Panc1 (cell line): Measurements from ENCODE around the gene HYDIN.

Experiments
- CTCF ChIP-seq: fragments of 450-650 bp; IDR thresholded peaks from 2 replicates; pipeline ENCODE4 v1.5.1; 2017; ENCODE audit warnings: mild to moderate bottlenecking
- POLR2AphosphoS5 ChIP-seq: IDR thresholded peaks from 2 replicates; pipeline ENCODE4 v1.6.1; 2012; ENCODE audit warnings: mild to moderate bottlenecking, low read depth, low read length, moderate library complexity
- REST ChIP-seq, 2 experiments: IDR thresholded peaks; 2 replicates each; pipeline ENCODE4 v1.6.1; 2011 to 2012; ENCODE audit warnings: low read depth in 2 of 2, control low read depth in 1 of 2, low read length in 1 of 2, mild to moderate bottlenecking in 1 of 2, moderate library complexity in 1 of 2; ENCODE audit not compliant: insufficient read depth in 1 of 2

GRCh38 chr16:70801611-70802010, 428.9 kb downstream of the HYDIN start:
- no peak for TF ChIP-seq CTCF
- TF ChIP-seq REST (IDR thresholded peaks at IDR 0.05; ENCODE audit: insufficient read depth in 1 of 2, low read depth in 2 of 2, low read length in 1 of 2): no peak
- TF ChIP-seq POLR2AphosphoS5: no peak
